Peyer's patch (tissue), 4 donors: ENCODE results near the gene TSPAN4. TPM values are rescaled to one million over a fixed set of nuclear protein-coding genes. Genes with fewer than 3 reads are reported as not detected.

Experiments used
- DNase-seq, 3 donors: peaks; one replicate each; pipeline ENCODE4 v3.0.0-alpha.2; 2017 to 2019
- H3K27ac ChIP-seq, 4 donors: fragments of 200-600 bp; sonication (generic); one replicate each; pipeline ENCODE4 v1.5.1; 2016 to 2019
- H3K27me3 ChIP-seq, 2 donors: fragments of 200-600 bp; sonication (generic); one replicate each; pipeline ENCODE4 v1.5.1; 2019
- H3K36me3 ChIP-seq, 3 donors: fragments of 200-600 bp; sonication (generic); one replicate each; pipeline ENCODE4 v1.5.1; 2016 to 2019
- H3K4me1 ChIP-seq, 4 donors: fragments of 200-600 bp; sonication (generic); one replicate each; pipeline ENCODE4 v1.5.1; 2016 to 2019
- H3K4me3 ChIP-seq, 4 donors: fragments of 200-600 bp; sonication (generic); 1 replicate in 3 of 4; 2 replicates in 1 of 4; pipeline ENCODE4 v1.5.1; 2016 to 2019; ENCODE audit warnings: mild to moderate bottlenecking in 1 of 4
- H3K9me3 ChIP-seq, 4 donors: fragments of 200-600 bp; sonication (generic); one replicate each; pipeline ENCODE4 v1.5.1; 2016 to 2019; ENCODE audit warnings: mild to moderate bottlenecking in 1 of 4
- POLR2A ChIP-seq, 2 donors: fragments of 450-650 bp; IDR thresholded peaks; one replicate each; pipeline ENCODE4 v1.5.1; 2017; ENCODE audit warnings: antibody characterized with exemption in 2 of 2, mild to moderate bottlenecking in 2 of 2, moderate library complexity in 2 of 2
- total RNA-seq, 4 donors: library from RNA; depleted of rRNA; stranded (reverse); fragments of >200 nt; gene quantifications; one replicate each; pipeline ENCODE4 v1.1.0, GENCODE V29; 2016
- TF ChIP-seq, protein P1 (sequence below), 6 experiments: fragments of 450-650 bp in 4 of 6; fragments of 200-600 bp in 2 of 6; sonication (generic) in 1 of 6; IDR thresholded peaks; one replicate each; pipeline ENCODE4 v1.5.1; 2017 to 2019; ENCODE audit warnings: antibody characterized with exemption in 6 of 6, mild to moderate bottlenecking in 3 of 6, moderate library complexity in 1 of 6

The TSPAN4 gene
- total RNA-seq, 4 donors from 2014 or later, result 20.0 to 52.1 (median 38.4) TPM

- TF ChIP-seq, protein P1, sequence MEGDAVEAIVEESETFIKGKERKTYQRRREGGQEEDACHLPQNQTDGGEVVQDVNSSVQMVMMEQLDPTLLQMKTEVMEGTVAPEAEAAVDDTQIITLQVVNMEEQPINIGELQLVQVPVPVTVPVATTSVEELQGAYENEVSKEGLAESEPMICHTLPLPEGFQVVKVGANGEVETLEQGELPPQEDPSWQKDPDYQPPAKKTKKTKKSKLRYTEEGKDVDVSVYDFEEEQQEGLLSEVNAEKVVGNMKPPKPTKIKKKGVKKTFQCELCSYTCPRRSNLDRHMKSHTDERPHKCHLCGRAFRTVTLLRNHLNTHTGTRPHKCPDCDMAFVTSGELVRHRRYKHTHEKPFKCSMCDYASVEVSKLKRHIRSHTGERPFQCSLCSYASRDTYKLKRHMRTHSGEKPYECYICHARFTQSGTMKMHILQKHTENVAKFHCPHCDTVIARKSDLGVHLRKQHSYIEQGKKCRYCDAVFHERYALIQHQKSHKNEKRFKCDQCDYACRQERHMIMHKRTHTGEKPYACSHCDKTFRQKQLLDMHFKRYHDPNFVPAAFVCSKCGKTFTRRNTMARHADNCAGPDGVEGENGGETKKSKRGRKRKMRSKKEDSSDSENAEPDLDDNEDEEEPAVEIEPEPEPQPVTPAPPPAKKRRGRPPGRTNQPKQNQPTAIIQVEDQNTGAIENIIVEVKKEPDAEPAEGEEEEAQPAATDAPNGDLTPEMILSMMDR (IDR thresholded peaks at IDR 0.05), result no peak
- TF ChIP-seq POLR2A (IDR thresholded peaks at IDR 0.05), result no peak
- Histone ChIP-seq H3K9me3 (no peaks in the 10 kb centered on the region), H3K27ac (no peak overlapping the region), H3K36me3 (peaks cover 0 to 10% (median 0%) of the 10 kb centered on the region in 3 donors), H3K4me1 (no peaks in the 10 kb centered on the region), H3K27me3 (no peaks in the 10 kb centered on the region), H3K4me3 (no peak overlapping the region)
- no peak for DNase-seq
These were observed 48.3 kb downstream of the TSPAN4 start for GRCh38 chr11:890794-891540.

DNA sequence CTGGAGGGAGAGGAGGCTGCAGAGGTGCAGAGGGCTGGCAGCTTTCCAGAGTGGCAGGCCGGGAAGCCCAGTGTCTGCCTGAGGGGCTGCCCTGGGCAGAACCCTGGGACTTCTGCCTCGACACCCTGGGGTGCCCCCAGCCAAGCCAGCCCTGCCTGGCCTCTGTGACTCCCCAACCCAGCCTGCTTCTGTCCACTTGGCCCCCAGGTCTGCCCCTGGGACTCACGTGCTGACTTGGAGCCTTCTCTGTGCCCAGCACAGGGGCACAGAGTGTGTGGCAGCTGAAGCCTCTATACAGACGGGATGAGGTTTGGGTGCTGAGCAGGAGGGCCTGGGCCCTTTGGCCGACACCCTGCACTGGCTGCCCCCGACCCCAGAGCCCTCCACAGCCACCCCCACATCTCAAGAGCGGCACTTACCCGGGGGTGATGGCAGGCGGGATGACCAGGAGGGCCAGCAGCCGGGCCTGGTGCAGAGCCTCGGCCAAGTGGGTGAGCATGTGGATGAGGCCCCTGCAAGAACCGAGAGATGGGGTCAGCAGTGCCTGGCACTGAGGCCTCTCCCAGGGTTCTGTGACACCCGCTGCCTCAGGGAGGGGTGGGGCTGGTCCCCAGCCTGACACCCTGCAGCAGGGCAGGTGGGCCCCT is 50.5 kb downstream of the TSPAN4 start:
- Histone ChIP-seq H3K27me3 (no peaks in the 10 kb centered on the region), H3K27ac (no peak overlapping the region), H3K9me3 (no peaks in the 10 kb centered on the region), H3K4me1 (no peaks in the 10 kb centered on the region), H3K36me3 (peaks cover 0 to 5% (median 0%) of the 10 kb centered on the region in 3 donors), H3K4me3 (no peak overlapping the region)
- DNase-seq, result no peak
- no peak for TF ChIP-seq POLR2A (IDR thresholded peaks at IDR 0.05)
- TF ChIP-seq, protein P1 (IDR thresholded peaks at IDR 0.05), result no peak

- peaks cover 0 to 13% (median 0%) of the 10 kb centered on the region in 3 donors for H3K36me3 ChIP-seq
- H3K27me3 ChIP-seq, result no peaks in the 10 kb centered on the region
These were observed 52.0 kb downstream of the TSPAN4 start for GRCh38 chr11:894575-895201.

GRCh38 chr11:895331-896110 is 52.9 kb downstream of the TSPAN4 start:
- Histone ChIP-seq H3K9me3 (no peaks in the 10 kb centered on the region), H3K36me3 (peaks cover 0 to 21% (median 0%) of the 10 kb centered on the region in 3 donors)
- DNase-seq, result no peak

More at GRCh38 chr11:894575-895201, 52.0 kb downstream of the TSPAN4 start:
- TF ChIP-seq, protein P1 (IDR thresholded peaks at IDR 0.05), result no peak
- no peak for TF ChIP-seq POLR2A (IDR thresholded peaks at IDR 0.05)
- no peaks in the 10 kb centered on the region for H3K4me1 ChIP-seq
- no peak overlapping the region for H3K27ac ChIP-seq
- no peak for DNase-seq
- H3K4me3 ChIP-seq, result no peak overlapping the region
- H3K9me3 ChIP-seq, result no peaks in the 10 kb centered on the region

More at GRCh38 chr11:895331-896110, 52.9 kb downstream of the TSPAN4 start:
- H3K4me1 ChIP-seq, result no peaks in the 10 kb centered on the region
- no peaks in the 10 kb centered on the region for H3K27me3 ChIP-seq
- H3K27ac ChIP-seq, result no peak overlapping the region
- H3K4me3 ChIP-seq, result no peak overlapping the region
- TF ChIP-seq POLR2A (IDR thresholded peaks at IDR 0.05), result no peak
- TF ChIP-seq, protein P1 (IDR thresholded peaks at IDR 0.05), result no peak
